Measurements from ENCODE around the gene DNAL4.

Gene DNAL4

DNA sequence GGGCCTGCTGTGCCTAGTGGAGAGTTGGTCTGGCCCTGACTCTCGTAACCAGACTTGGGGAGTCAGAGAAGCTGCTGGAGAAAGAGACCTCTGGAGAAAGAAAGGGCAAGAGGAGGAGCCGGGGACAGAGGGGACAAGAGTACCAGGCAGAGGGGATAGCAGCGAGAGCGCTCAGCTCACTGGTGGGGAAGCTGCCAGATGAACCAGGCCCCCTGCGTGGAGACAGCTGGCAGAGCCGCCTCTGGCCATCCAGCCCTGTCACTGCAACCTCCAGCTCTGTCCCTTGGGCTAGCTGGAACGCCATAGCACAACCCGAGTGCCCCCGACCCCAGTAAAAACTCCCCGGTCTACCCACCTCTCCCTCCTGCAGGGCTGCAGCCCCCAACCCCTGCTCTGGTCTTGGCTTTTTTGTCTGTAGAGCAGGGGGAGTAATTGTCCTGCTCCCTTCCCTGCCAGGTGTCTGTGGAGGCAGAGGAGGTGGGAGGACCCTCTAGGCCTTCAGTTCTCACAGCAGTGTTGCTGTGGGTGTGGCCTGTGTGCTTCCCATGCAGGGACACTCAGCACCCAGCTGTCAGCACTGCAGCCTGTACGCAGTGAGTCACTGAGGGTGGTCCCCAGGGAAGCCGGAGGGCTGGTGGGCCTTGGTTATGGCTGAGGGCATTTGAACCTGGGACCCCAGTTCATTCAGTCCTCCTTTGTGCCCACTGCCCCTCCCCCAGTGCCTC, 33.3 kb downstream of the DNAL4 start:
- no peak for DNase-seq (ENCODE audit: low read depth in 1 of 2, low spot score in 1 of 2)

DNA sequence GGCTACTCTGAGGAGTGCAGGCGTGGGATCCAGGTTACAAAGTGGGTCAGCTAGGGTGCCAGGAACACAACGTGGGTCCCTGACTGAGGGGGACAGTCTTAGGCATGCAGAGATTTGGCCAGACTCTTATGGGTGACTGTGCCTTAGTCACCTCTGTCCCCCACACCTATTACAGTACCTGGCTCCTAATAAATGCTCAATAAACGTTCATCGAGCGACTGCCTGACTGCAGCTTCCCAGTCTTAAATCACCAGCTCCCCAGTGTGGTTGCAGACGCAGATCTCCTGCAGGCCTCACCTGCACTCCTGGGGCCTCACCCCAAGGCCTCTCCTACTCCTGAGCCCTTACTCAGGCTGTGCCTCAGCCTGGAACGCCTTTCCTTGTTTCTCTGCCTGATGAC, 34.9 kb downstream of the DNAL4 start:
- DNase-seq (ENCODE audit: low read depth in 1 of 2, low spot score in 1 of 2) = no peak

DNA sequence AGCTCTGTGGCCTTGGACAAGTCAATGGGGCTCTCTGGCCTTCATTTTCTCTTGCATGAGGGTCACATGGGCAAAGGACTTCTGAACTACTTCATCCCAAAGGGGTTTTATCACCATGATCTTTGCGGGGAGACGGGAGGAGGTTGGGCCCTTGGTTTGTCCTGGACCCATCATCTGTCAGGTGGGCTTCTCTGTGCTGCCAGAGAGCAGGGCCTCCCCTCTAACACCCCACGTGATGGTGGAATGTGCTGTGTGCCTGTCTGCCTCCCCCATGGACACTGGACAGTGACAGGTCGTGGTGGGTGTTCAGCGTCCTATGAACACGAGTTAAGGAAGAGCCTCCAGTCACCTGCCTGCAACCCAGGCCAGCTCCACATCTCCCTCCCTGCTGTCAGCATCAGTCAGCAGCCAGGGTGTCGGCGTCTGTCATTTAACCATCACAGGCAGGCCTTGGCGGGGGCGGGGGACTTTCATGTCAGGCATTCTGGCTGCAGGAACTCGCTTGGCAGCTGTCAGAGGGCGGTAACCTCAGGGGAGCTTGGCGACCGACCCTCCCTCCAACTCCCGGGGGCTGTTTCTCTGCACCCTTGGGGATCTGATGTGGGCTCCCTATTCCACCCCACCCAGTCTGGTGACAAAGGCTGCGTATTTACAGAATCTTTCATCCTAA, 35.5 kb downstream of the DNAL4 start:
- peak; percentile 41 to 62 for DNase-seq (ENCODE audit: low read depth in 1 of 2, low spot score in 1 of 2)

DNA sequence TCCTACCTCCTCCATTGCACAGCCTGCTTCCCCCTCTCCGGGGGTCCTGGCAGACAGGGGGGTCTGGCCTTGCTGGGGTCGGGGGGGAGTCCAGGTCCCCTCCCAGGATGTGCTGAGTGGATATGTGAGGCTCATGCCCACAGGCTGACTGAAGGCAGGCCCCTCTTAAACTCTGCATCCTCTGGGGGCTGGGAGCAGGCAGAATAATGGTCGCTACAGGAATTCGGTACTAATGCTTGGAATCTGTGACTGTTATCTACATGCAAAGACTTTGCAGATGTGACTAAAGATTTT, 36.5 kb downstream of the DNAL4 start:
- DNase-seq (ENCODE audit: low read depth in 1 of 2, low spot score in 1 of 2) = no peak

DNA sequence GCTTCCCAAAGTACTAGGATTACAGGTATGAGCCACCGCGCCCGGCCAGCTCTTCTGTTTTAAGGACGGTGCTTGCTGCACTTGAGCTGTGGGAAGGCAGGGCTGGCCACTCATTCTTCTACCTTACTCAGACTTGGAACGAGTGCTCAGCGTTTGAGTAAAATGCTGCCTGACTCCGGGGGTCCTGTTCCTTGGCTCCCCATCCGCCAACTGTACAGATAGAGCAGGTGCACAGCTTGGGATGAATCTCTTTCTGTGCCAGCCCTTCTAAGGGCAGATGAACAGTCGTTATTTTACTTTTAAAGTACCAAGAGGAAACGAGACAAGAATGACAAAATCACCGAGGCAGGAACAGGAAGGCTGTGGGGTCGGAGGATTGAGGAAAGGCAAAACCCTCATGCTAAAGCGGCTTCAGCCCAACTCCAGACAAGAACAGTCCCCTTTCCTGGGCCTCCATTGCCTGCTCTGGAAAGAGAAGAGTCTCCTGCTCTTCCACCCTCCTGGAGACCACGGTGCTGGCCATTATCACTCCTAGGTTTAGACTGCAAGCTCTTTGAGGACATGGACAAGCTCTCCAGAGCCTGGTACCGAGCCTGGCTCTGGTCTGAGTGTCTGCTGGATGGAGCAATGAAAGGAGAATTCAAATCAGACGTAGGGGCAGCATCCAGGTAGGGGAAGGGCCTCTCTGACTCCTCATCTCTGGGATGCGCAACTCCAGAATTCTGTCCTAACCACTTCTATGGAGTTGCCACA, 37.1 kb downstream of the DNAL4 start:
- no peak for DNase-seq (ENCODE audit: low read depth in 1 of 2, low spot score in 1 of 2)

DNA sequence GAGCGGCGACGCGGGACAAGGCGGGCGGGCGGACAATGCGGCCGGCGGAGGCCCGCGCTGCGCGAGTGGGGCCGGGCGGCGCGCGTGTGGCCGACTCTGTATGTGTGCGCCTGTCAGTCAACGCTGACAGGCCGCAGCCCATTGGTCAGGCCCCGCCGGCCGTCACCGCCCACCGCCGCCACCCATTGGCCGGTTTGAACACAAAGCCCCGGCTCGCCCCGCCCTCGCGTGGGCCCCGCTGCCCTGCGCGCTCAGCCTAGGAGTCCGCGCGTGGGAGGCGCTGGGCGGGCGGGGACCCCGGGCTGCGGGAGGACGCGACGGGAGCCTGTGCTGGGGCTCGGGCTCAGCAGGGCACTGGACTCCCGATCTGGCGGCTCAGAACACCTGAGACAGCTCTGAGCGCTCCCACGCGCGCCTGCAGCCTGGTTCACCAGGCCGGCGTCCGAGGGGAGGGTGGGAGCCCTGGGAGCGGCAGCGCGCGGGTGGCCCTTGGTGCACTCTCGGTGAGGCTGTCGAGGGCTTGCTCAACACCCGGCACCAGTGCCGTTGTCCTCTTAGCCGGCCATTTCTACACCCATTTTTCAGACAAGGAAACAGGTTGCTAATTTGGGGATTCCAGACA, 37.9 kb downstream of the DNAL4 start, which contains the start of gene SUN2:
Gene SUN2 (minus strand): TSS at position 88 of the 622 bp plus-strand sequence. CDS start 3,370 bp downstream, outside the sequence.
- peak; percentile 89 to 91 for DNase-seq (ENCODE audit: low read depth in 1 of 2, low spot score in 1 of 2)

DNA sequence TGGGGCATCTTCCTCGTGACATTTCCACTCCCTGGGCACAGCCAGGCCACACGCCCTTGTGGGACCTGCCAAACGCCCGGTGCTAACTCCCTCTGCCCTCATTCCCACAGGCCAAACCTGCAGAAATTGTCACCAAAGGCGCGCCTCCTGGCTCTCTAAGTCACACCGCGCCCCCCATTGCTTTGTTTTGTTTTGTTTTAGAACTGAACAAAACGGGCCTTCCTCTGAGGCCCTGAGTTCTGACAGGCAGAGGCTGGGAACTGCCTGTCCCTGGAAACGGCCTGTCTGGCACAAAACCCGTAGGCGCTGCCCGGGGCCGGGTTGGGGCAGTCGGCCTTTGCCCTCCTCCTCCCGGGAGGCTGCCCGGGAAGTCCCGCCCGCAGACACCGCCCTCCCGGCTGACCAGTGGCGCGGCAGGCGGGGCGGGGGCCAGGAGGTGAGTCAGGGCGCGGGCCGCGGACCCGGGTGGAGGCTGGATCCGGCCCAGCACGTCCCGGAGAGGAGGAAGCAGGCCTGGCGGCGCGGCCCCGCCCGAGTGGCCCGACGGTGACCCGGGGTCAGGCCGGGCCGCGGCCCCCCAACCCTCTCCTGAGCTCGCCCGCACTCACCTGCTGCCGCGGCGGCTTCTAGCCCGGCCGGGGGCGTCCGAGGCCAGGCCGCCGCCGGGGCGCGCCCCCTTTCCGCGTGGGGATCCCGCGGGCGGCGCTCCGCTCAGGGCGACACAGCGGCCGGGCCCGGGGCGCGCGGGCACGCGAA, 38.6 kb downstream of the DNAL4 start:
- peak in 1 of 2 donors; percentile 21 for DNase-seq (ENCODE audit: low read depth in 1 of 2, low spot score in 1 of 2)

DNA sequence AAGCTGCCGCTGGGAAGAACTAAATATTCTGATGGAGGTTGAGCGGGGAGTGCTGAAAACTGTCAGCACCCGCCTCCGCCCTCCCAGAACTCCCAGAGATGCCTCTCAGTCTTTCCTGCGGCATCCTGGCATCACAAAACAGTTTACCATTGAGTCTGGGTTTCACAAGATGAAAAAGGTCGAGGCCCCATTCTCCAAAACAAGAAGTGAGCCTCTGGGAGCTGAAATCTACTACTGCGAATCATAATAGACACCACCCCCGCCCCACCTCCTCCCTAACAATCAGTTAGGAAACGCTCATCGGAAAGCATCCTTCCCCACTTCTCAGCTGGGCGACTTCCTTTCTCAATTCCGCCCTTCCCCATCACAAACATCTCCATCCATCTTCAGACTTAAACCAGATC, 39.2 kb downstream of the DNAL4 start:
- DNase-seq (ENCODE audit: low read depth in 1 of 2, low spot score in 1 of 2) = no peak

DNA sequence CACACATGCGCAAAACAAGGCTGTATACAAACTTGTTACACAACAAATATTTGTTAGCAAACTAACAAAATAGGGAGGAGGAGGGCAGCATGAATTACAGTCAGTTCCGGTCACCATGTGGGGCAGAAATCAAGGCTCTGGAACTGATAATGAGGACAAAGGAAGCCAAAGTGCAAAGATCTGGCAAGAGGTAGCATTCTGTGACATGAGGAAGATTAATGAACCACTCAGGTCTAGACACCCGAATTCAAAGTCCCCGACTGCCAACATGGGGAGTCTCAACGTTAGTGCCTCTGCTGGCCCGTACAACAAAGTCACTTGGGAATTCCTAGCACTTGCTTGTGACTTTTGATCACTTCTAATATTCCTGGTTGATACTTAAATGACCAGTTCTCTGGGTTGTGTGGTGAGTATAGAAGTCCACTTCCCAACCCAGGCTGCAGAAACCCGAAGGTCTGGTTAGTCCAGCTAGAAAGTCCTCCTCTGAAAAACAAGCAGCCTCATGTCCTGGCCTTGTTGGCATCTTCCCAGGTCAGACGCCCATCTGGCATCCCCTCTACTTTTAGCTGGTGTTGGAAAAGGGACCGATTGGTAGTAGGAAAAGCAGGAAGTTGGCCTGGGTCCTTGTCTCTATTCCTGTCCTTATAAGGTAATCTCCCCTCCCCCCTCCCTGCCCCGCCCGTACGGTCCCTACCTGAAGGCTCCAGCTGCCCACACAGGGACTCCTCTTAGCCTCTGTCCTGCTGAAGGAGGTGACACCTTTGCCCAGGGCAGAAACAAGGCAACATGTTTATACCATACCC, 39.8 kb downstream of the DNAL4 start:
- DNase-seq (ENCODE audit: low read depth in 1 of 2, low spot score in 1 of 2) = no peak

DNA sequence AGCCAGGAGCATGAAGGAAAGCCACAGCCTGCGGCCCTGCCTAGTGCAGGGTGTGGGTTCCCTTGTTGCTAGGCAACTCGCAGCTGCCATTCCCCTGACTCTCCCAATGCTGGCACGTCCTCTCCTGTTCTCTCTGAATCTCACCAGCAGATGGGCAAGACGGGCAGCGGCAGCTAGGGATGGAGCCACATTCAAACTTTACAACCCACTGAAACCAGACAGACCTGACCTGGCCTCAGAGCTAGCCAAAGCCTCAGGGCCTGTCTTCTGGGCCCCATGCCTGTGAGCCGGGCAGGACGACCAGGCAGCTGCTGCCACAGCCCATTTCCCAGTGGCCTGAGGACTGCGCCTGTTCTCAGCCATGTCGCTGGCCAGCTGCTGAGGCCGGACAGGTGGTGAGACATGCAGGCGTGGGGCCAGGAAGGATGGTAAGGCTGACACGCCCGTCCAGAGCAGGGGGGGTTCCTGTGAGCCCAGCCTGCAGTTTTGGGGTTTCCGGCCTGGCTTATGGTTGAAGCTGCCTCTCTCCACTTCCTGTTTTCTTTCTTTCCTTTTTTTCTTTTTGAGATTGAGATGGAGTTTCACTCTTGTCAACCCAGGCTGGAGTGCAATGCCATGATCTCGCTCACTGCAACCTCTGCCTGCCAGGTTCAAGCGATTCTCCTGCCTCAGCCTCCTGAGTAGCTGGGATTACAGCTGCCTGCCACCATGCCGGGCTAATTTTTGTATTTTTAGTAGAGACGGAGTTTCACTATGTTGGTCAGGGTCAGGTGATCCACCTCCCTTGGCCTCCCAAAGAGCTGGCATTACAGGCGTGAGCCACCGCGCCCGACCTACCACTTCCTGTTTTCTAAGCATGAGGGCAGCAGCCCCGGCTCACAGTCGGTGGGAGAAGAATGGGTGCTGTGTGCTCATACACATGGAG, 42.3 kb downstream of the DNAL4 start:
- DNase-seq (ENCODE audit: low read depth in 1 of 2, low spot score in 1 of 2) = peak; percentile 32 to 55

DNA sequence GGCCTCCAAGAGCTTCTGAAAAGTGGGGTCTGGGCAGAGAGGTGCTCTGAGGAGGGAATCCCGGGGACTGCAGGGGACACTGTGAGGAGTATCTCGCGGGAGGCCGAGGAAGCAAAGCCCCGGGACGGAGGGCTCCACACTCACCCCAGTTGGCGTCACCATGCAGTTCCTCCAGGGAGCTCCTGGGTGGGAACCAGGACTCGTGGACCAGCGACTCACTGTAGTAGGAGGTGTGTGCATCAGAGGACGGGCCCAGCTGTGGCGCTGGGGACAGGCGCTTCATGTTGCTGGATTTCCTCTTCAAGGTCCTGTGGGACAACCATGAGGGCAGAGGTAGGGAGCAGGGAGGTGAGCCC, 42.9 kb downstream of the DNAL4 start:
- DNase-seq (ENCODE audit: low read depth in 1 of 2, low spot score in 1 of 2) = no peak

DNA sequence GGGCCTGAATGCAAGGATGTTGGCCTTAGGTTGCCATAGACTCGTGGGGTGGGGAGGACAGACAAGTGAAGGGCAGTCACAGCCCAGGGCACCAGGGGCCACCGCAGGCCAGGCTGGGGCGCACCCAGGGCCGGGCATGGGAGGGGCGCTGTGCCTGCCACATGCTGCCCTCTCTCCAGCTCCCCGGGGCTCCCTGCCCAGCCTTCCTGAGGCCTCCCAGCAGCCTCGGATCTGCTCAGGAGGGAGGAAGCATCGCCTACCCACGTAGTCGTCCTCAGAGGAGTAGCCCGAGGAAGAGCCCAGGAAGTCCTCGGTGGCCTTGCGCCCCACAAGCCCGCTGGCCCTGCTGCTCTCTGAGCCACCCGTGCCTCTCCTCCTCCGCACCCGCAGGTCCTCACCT, 43.3 kb downstream of the DNAL4 start:
- DNase-seq (ENCODE audit: low read depth in 1 of 2, low spot score in 1 of 2) = no peak

DNA sequence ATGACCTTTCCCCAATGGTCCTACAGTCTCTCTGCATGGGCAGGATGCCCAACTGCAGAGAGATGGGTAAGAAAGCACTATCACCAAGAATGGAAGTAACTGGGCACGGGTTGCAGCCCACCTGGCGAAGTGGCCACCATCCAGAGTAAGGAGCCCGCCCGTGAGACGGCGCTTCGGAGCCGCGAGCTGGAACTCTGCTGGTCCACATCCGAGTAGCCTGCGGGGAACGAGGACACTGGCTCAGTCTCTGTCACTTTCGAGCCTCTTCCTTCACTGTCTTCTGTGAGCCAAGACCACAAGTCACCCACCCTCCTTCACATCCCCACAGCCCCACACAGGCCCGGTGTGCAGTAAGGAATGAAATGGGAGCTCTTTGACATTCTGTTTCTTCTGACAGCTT, 43.8 kb downstream of the DNAL4 start:
- DNase-seq (ENCODE audit: low read depth in 1 of 2, low spot score in 1 of 2) = no peak

DNA sequence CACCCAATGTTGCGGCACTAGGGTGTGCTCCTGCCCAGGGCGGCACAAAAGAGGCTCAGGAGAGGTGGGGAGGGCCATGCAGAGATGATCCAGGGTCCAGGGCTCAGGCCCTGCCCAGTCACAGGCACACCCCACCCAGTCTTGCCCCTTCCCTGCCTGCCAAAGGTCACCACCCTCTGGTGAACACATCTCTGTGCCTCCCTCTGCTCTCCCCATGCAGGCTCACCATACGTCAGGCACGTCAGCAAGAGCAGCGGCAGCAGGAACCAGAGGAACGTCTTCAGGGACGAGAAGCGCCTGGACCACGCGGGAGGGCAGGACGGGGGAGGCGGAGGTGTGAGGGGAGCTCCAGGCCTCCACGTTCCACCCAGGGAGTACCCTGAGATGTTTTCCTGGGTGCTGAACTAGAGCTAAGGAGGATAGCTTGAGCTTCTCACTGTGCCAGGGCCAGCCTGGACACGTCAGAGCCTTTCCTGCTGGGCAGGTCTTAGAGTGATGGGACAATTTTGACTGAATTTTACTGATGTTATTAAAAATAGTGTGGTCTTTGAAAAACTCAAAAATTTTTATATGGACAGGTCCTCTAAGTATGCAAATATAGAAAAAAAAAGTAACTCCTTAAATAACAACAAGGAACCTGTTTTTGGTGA, 45.3 kb downstream of the DNAL4 start:
- DNase-seq (ENCODE audit: low read depth in 1 of 2, low spot score in 1 of 2) = no peak

DNA sequence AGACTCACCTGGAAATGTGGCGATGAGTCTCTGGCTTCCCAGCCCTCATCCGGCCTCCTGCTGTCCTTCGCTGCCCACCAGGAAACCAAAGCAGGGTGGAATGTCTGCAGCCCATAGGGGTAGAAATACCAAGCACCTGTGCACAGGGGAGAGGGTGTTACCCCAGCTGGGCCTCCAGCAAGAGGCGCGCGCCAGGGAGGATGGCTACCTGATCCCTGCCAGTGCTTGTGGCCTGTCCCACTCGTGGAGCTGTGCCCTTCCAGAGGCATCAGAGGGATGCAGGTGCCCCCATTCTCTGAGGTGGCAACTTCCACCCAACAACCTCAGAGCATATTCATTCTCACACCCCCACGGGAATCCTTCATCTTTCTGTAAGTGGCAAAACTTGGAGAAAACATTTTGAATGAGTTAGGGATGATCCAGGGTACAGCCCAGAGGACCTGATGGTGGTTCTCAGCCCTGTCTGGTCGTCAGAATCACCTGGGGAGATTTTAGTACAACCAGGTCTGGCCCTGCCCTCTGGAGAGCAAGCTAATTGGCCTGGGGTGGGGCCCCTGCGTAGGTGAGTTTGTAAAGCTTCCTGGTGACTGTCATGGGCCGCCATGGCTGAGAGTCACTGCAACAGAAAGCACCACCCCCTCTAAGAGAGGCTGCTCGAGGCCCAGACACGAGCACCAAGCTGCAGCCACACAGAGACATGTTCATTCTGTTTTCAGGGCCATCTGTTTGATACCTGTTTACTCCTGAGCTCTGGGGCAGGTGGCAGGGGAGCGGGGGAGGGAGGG, 48.1 kb downstream of the DNAL4 start:
- no peak for DNase-seq (ENCODE audit: low read depth in 1 of 2, low spot score in 1 of 2)

DNA sequence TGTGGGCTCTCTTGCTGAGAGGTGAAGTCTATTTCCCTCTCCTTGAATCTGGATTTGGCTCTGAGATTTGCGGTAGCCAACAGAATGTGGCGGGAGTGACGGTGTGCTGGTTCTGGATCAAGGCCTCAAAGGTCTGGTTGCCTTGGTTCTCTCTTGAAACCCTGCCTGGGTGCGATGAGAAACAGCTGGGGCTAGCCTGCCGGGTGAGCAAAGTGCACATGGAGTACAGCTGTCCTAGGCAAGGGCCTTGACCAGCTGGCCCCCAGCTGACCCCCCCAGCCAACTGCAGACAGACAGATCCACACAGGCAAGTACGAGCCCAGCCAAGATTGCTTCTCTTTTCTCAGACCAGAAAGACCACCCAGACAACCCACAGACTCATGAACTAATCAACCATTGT, 49.0 kb downstream of the DNAL4 start:
- no peak for DNase-seq (ENCODE audit: low read depth in 1 of 2, low spot score in 1 of 2)

DNA sequence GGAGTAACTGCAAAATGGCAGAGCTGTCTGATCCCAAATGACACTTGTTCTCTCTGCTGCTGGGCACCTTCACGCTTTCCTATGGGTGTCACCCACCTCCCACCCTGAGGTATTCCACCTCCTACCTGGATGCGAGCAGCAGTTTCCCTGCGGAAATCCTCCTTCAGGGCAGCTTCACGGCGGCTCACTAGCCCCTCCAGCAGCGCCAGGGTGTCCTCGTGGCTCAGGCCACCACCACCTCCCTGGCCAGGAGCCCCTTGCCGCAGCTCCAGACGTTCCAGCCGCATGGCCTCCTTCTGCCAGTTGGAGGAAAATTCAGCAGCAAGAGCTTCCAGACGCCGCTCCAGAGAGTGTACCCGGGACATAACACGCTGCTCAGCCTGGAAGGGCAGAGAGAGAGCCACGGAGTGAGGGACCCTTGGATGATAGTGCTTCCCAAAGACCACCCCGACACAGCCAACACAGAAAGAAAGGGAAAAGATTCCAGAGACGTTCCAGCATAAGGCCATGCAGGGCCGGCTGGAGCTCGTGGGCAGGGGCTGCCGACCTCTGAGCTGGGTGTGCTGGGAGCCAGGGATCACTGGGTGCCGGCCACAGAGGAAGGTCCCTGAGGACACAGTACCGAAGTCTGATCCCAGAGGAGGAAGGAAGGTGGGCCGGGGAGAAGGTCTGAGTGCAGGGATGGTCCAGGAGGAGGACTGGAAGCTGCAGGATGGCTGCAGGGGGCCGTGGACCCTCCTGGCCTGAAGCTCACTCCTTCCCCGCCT, 51.6 kb downstream of the DNAL4 start:
- DNase-seq (ENCODE audit: low read depth in 1 of 2, low spot score in 1 of 2) = no peak

Measured in stimulated activated CD4-positive, alpha-beta T cell treated with anti-CD3 and anti-CD28 coated beads, Interleukin-15, amount 100 ng/mL, for 1 hour (primary cell).